Astrocyte (in vitro differentiated cells and primary cell): ENCODE data around the gene ANKRD60. TPM values are rescaled to one million over a fixed set of nuclear protein-coding genes. Genes with fewer than 3 reads are reported as not detected.
A peak's percentile ranks its signal among the peaks of the same experiment; 100 is the strongest.

Source experiments
- DNase-seq: peaks from one replicate; pipeline ENCODE4 v3.0.0-alpha.2; 2010; ENCODE audit warnings: low read depth
- FAIRE-seq: peaks from 2 replicates; lab custom pipeline; 2011; peaks lifted over from hg19 to GRCh38; lab: Jason Lieb, UNC
- H2AFZ ChIP-seq: 2 replicates; pipeline ENCODE4 v1.6.0; 2012; ENCODE audit warnings: low read depth, low read length, inconsistent platforms
- H3K27ac ChIP-seq: 2 replicates; pipeline ENCODE4 v1.5.1; 2011; ENCODE audit warnings: low read depth, low read length, inconsistent platforms
- H3K27me3 ChIP-seq: 2 replicates; pipeline ENCODE4 v1.6.0; 2011; ENCODE audit warnings: low read length, inconsistent platforms; ENCODE audit not compliant: insufficient read depth
- H3K36me3 ChIP-seq: 2 replicates; pipeline ENCODE4 v1.5.1; 2011; ENCODE audit warnings: low read length, inconsistent platforms; ENCODE audit not compliant: insufficient read depth
- H3K4me1 ChIP-seq: 2 replicates; pipeline ENCODE4 v1.5.1; 2011; ENCODE audit warnings: low read length, inconsistent platforms; ENCODE audit not compliant: insufficient read depth
- H3K4me2 ChIP-seq: 2 replicates; pipeline ENCODE4 v1.6.0; 2012; ENCODE audit warnings: low read length, inconsistent platforms
- H3K4me3 ChIP-seq: 2 replicates; pipeline ENCODE4 v1.5.1; 2011; ENCODE audit warnings: low read depth, mild to moderate bottlenecking, low read length, inconsistent platforms; ENCODE audit not compliant: insufficient read depth
- H3K79me2 ChIP-seq: 2 replicates; pipeline ENCODE4 v1.6.0; 2012; ENCODE audit warnings: mild to moderate bottlenecking, low read length, inconsistent platforms; ENCODE audit not compliant: insufficient read depth
- H3K9ac ChIP-seq: 2 replicates; pipeline ENCODE4 v1.6.0; 2012; ENCODE audit warnings: mild to moderate bottlenecking, low read length, inconsistent platforms
- H3K9me3 ChIP-seq: 2 replicates; pipeline ENCODE4 v1.5.1; 2012; ENCODE audit warnings: low read depth, mild to moderate bottlenecking, low read length, inconsistent platforms; ENCODE audit not compliant: insufficient read depth
- H4K20me1 ChIP-seq: 2 replicates; pipeline ENCODE4 v1.6.0; 2012; ENCODE audit warnings: low read length, inconsistent platforms; ENCODE audit not compliant: insufficient read depth
- H3K27ac Mint-ChIP-seq: one replicate; pipeline ENCODE4 v1.8.0; 2021; ENCODE audit warnings: mild to moderate bottlenecking, mixed read lengths; ENCODE audit not compliant: unreplicated experiment
- H3K27me3 Mint-ChIP-seq: one replicate; pipeline ENCODE4 v1.8.0; 2021; ENCODE audit warnings: low read depth, mixed read lengths; ENCODE audit not compliant: unreplicated experiment
- H3K36me3 Mint-ChIP-seq: one replicate; pipeline ENCODE4 v1.8.0; 2021; ENCODE audit warnings: low read depth, mixed read lengths; ENCODE audit not compliant: unreplicated experiment
- H3K4me1 Mint-ChIP-seq: one replicate; pipeline ENCODE4 v1.8.0; 2021; ENCODE audit warnings: low read depth, mixed read lengths; ENCODE audit not compliant: unreplicated experiment
- H3K4me3 Mint-ChIP-seq: one replicate; pipeline ENCODE4 v1.8.0; 2021; ENCODE audit warnings: mild to moderate bottlenecking, moderate library complexity, mixed read lengths; ENCODE audit not compliant: unreplicated experiment
- H3K9me3 Mint-ChIP-seq: one replicate; pipeline ENCODE4 v1.8.0; 2021; ENCODE audit warnings: mild to moderate bottlenecking, mixed read lengths; ENCODE audit not compliant: unreplicated experiment
- EZH2 ChIP-seq: IDR thresholded peaks from 2 replicates; pipeline ENCODE4 v1.6.1; 2012; ENCODE audit warnings: mild to moderate bottlenecking, low read length, inconsistent platforms; ENCODE audit not compliant: insufficient read depth
- total RNA-seq: library from RNA; stranded (reverse); gene quantifications from 2 replicates; pipeline ENCODE4 v1.2.1, GENCODE V29; 2021
- TF ChIP-seq, protein P1 (sequence below): IDR thresholded peaks from 2 replicates; pipeline ENCODE4 v1.5.1; 2011; ENCODE audit warnings: low read depth, mild to moderate bottlenecking, inconsistent platforms, low read length, moderate library complexity; ENCODE audit not compliant: insufficient read depth

ANKRD60 gene
- total RNA-seq, 1 donor from 2014 or later: not detected

DNA sequence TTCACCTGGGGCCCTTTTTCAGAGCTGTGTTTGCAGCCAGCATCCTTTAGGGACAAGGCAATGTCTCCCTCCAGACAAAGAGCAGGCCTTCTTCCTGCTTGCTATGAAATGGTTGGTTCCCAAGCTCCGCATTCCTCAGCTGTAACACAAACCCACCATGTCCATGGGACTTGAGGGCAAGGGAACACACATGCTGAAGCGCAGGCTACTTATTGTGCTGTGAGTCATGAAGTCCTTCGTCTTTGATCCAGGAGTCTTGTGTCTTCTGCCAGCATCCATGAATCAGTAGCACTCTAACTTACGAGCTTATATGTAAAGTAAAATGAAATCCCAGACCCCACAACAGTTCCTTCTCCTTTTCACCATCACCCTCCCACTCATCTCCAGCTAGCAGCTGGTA is 59.0 kb downstream of the ANKRD60 start:
- Mint-ChIP-seq H3K4me3 (no peak overlapping the region), H3K4me1 (peaks cover 7% of the 10 kb centered on the region)

DNA sequence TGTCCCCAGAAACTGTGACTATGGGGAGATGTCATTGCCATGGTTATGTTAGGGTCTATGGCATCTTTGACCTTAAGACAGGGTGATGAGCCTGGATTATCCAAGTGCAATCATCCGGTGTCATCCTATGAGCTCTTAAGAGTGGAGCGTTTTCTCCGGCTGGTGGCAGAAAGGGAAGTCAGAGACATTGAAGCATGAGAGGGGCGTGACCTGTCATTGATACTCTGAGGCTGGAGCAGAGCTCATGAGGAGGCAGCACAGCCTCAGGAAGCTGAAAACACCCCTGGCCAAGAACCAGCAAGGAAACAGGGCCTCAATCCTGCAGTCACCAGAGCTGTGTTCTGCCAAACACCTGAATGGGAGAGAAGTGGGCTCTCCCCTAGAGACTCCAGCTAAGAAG is 59.6 kb downstream of the ANKRD60 start:
- FAIRE-seq: no peak
- H3K4me1 ChIP-seq: peaks cover 5% of the 10 kb centered on the region

More for the DNA sequence above, 59.0 kb downstream of the ANKRD60 start:
- Histone ChIP-seq H3K27me3 (no peaks in the 10 kb centered on the region), H2AFZ (no peak overlapping the region), H3K4me3 (no peak overlapping the region), H3K27ac (no peak overlapping the region), H4K20me1 (no peaks in the 10 kb centered on the region), H3K4me2 (no peak overlapping the region), H3K9ac (no peak overlapping the region), H3K9me3 (no peaks in the 10 kb centered on the region), H3K4me1 (peaks cover 5% of the 10 kb centered on the region), H3K36me3 (no peaks in the 10 kb centered on the region), H3K79me2 (no peaks in the 10 kb centered on the region)
- Mint-ChIP-seq H3K27me3 (peaks cover 41% of the 10 kb centered on the region), H3K9me3 (peaks cover 10% of the 10 kb centered on the region), H3K36me3 (no peaks in the 10 kb centered on the region), H3K27ac (no peak overlapping the region)
- FAIRE-seq (no peak), DNase-seq (peak; percentile 92)
- TF ChIP-seq, protein P1, sequence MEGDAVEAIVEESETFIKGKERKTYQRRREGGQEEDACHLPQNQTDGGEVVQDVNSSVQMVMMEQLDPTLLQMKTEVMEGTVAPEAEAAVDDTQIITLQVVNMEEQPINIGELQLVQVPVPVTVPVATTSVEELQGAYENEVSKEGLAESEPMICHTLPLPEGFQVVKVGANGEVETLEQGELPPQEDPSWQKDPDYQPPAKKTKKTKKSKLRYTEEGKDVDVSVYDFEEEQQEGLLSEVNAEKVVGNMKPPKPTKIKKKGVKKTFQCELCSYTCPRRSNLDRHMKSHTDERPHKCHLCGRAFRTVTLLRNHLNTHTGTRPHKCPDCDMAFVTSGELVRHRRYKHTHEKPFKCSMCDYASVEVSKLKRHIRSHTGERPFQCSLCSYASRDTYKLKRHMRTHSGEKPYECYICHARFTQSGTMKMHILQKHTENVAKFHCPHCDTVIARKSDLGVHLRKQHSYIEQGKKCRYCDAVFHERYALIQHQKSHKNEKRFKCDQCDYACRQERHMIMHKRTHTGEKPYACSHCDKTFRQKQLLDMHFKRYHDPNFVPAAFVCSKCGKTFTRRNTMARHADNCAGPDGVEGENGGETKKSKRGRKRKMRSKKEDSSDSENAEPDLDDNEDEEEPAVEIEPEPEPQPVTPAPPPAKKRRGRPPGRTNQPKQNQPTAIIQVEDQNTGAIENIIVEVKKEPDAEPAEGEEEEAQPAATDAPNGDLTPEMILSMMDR: no peak
- no peak for TF ChIP-seq EZH2

DNA sequence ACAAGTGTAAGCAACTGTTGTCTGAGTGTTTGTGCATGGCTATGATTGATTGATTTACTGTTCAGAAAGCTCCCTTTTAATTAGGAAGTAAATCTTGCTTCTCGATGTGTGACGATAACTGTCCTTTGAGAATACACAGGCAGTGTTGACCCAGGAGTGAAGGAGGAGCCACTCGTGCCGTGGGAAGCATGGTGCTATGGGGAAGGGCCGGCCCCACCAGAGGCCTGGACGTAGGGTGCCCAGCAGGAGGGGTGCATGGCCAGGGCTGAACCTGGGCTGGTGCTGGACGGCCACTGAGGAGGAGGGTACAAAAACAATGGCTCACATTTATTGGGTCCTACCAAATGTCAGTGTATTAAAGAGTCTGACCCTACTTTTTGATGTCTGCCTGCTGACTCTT is 60.7 kb downstream of the ANKRD60 start:
- no peaks in the 10 kb centered on the region for H3K9me3 ChIP-seq
- no peak overlapping the region for H3K9ac ChIP-seq
- no peaks in the 10 kb centered on the region for H3K79me2 ChIP-seq
- H3K27ac Mint-ChIP-seq: no peak overlapping the region
- no peak for DNase-seq
- H3K4me1 ChIP-seq: peaks cover 5% of the 10 kb centered on the region
- no peak for FAIRE-seq
- no peak overlapping the region for H3K4me3 Mint-ChIP-seq
- H3K9me3 Mint-ChIP-seq: peaks cover 11% of the 10 kb centered on the region
- H3K36me3 ChIP-seq: no peaks in the 10 kb centered on the region
- peaks cover 6% of the 10 kb centered on the region for H3K4me1 Mint-ChIP-seq
- no peak overlapping the region for H2AFZ ChIP-seq
- H3K27me3 Mint-ChIP-seq: peaks cover 47% of the 10 kb centered on the region
- no peak overlapping the region for H3K27ac ChIP-seq
- no peak overlapping the region for H3K4me3 ChIP-seq
- no peaks in the 10 kb centered on the region for H4K20me1 ChIP-seq
- no peaks in the 10 kb centered on the region for H3K27me3 ChIP-seq
- no peaks in the 10 kb centered on the region for H3K36me3 Mint-ChIP-seq
- no peak overlapping the region for H3K4me2 ChIP-seq
- TF ChIP-seq EZH2: no peak
- TF ChIP-seq, protein P1: no peak

More for the DNA sequence above, 59.6 kb downstream of the ANKRD60 start:
- H3K27me3 Mint-ChIP-seq: peaks cover 40% of the 10 kb centered on the region
- no peaks in the 10 kb centered on the region for H3K79me2 ChIP-seq
- no peaks in the 10 kb centered on the region for H3K27me3 ChIP-seq
- H3K4me3 ChIP-seq: no peak overlapping the region
- DNase-seq: no peak
- no peak overlapping the region for H3K9ac ChIP-seq
- H4K20me1 ChIP-seq: no peaks in the 10 kb centered on the region
- H3K9me3 Mint-ChIP-seq: peaks cover 10% of the 10 kb centered on the region
- no peak overlapping the region for H3K4me2 ChIP-seq
- no peak overlapping the region for H2AFZ ChIP-seq
- no peaks in the 10 kb centered on the region for H3K36me3 Mint-ChIP-seq
- H3K27ac ChIP-seq: no peak overlapping the region
- H3K27ac Mint-ChIP-seq: no peak overlapping the region
- TF ChIP-seq, protein P1: no peak
- TF ChIP-seq EZH2: no peak
- H3K4me3 Mint-ChIP-seq: no peak overlapping the region
- H3K36me3 ChIP-seq: no peaks in the 10 kb centered on the region
- H3K9me3 ChIP-seq: no peaks in the 10 kb centered on the region
- peaks cover 6% of the 10 kb centered on the region for H3K4me1 Mint-ChIP-seq

Other genes with a start within 250 kb of the ANKRD60 start
- gene RAB22A, start 81.1 kb upstream of the ANKRD60 start, total RNA-seq: 16.6 and 18.8 TPM in 2 replicates
- gene VAPB, start 160.6 kb upstream of the ANKRD60 start, total RNA-seq: 57.6 and 61.5 TPM in 2 replicates